Chondrocyte (in vitro differentiated cells): ENCODE data around the gene OOSP4A. TPM values are rescaled to one million over a fixed set of nuclear protein-coding genes. Genes with fewer than 3 reads are reported as not detected.

Experiments
- DNase-seq: peaks from one replicate; pipeline ENCODE4 v3.0.0; 2021; ENCODE audit warnings: mixed read lengths, low spot score
- H3K27ac Mint-ChIP-seq: one replicate; pipeline ENCODE4 v1.8.0; 2021; ENCODE audit warnings: mild to moderate bottlenecking, moderate library complexity, mixed read lengths; ENCODE audit not compliant: unreplicated experiment
- H3K27me3 Mint-ChIP-seq: 2 replicates; pipeline ENCODE4 v1.8.0; 2021; ENCODE audit warnings: low read depth, mixed read lengths
- H3K36me3 Mint-ChIP-seq: 2 replicates; pipeline ENCODE4 v1.8.0; 2021; ENCODE audit warnings: low read depth, mixed read lengths
- H3K4me1 Mint-ChIP-seq: 2 replicates; pipeline ENCODE4 v1.8.0; 2021; ENCODE audit warnings: low read depth, mild to moderate bottlenecking, mixed read lengths
- H3K4me3 Mint-ChIP-seq: one replicate; pipeline ENCODE4 v1.8.0; 2021; ENCODE audit warnings: mild to moderate bottlenecking, moderate library complexity, mixed read lengths; ENCODE audit not compliant: unreplicated experiment
- H3K9me3 Mint-ChIP-seq: 2 replicates; pipeline ENCODE4 v1.8.0; 2021; ENCODE audit warnings: low read depth, mixed read lengths
- CTCF ChIP-seq: fragments of 200-600 bp; sonication (generic); IDR thresholded peaks from 2 replicates; pipeline ENCODE4 v1.5.0; 2021; ENCODE audit warnings: antibody characterized with exemption, mild to moderate bottlenecking, moderate library complexity
- total RNA-seq: library from RNA; stranded (reverse); gene quantifications from 3 replicates; pipeline ENCODE4 v1.2.1, GENCODE V29; 2021

The OOSP4A gene
- total RNA-seq, 1 donor from 2014 or later: not detected

- Mint-ChIP-seq H3K9me3 (no peaks in the 10 kb centered on the region), H3K4me1 (no peaks in the 10 kb centered on the region), H3K36me3 (no peaks in the 10 kb centered on the region), H3K27me3 (peaks cover 6% of the 10 kb centered on the region), H3K27ac (no peak overlapping the region), H3K4me3 (no peak overlapping the region)
- no peak for DNase-seq
- no peak for TF ChIP-seq CTCF
Observed at GRCh38 chr11:59962107-59962482, 1.7 kb upstream of the OOSP4A start.

- Mint-ChIP-seq H3K27me3 (peaks cover 6% of the 10 kb centered on the region), H3K9me3 (no peaks in the 10 kb centered on the region), H3K36me3 (no peaks in the 10 kb centered on the region), H3K4me1 (no peaks in the 10 kb centered on the region), H3K27ac (no peak overlapping the region), H3K4me3 (no peak overlapping the region)
- TF ChIP-seq CTCF: no peak
- DNase-seq: no peak
Observed at GRCh38 chr11:59965424-59965823, 1.6 kb downstream of the OOSP4A start.

- TF ChIP-seq CTCF: no peak
- no peaks in the 10 kb centered on the region for H3K4me1 Mint-ChIP-seq
Observed at GRCh38 chr11:59966201-59966600, 2.4 kb downstream of the OOSP4A start.

DNA sequence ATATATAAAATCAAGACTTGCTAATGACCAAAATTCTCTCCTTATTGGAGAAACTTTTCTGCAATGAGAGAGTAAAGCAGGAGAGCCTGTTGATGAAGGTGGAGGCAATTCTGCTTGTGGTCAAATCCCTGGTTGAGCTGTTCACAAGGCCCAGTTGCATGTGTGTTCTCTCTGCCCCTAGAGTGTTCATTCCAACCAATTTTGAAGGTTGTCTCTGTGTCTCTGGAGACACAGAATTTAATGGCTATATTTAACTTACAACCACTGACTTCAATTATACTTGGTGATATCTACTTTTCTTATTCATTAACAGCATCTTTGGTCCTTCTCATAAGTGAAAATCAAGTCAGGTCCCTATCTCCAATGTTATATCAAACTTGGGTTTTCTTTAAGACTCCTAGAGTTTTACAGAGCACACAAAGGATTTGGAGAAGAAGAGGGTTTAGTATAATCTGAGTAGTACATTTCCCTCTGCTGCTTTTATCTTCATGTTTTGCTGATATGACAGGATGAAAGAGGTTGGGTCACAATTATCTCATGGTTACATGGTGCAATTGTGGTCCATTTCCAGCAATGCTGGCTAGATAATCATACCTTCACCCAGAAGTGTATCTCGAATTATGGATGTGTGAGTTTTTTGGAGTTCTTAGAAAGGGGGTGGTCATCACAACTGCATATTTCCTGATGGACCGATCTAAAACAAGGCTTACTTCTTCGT is 4.0 kb downstream of the OOSP4A start:
- Mint-ChIP-seq H3K4me3 (no peak overlapping the region), H3K4me1 (no peaks in the 10 kb centered on the region), H3K36me3 (no peaks in the 10 kb centered on the region), H3K27ac (no peak overlapping the region), H3K27me3 (peaks cover 5% of the 10 kb centered on the region), H3K9me3 (no peaks in the 10 kb centered on the region)
- no peak for TF ChIP-seq CTCF
- DNase-seq: no peak

More at GRCh38 chr11:59966201-59966600, 2.4 kb downstream of the OOSP4A start:
- no peak for DNase-seq
- Mint-ChIP-seq H3K4me3 (no peak overlapping the region), H3K27me3 (peaks cover 6% of the 10 kb centered on the region), H3K9me3 (no peaks in the 10 kb centered on the region), H3K27ac (no peak overlapping the region), H3K36me3 (no peaks in the 10 kb centered on the region)

- H3K27ac Mint-ChIP-seq: no peak overlapping the region
- no peak for DNase-seq
- H3K36me3 Mint-ChIP-seq: no peaks in the 10 kb centered on the region
- peaks cover 9% of the 10 kb centered on the region for H3K27me3 Mint-ChIP-seq
- no peak overlapping the region for H3K4me3 Mint-ChIP-seq
- no peaks in the 10 kb centered on the region for H3K9me3 Mint-ChIP-seq
- no peak for TF ChIP-seq CTCF
- H3K4me1 Mint-ChIP-seq: no peaks in the 10 kb centered on the region
Observed at GRCh38 chr11:59968395-59968783, 4.6 kb downstream of the OOSP4A start.
